22Rv1 (cell line): Measurements from ENCODE around the gene ST13.

Experiments used
- CTCF ChIP-seq: fragments of 450-650 bp; IDR thresholded peaks from 2 replicates; pipeline ENCODE4 v1.5.1; 2017; ENCODE audit warnings: mild to moderate bottlenecking
- ZFX ChIP-seq: fragments of 450-650 bp; IDR thresholded peaks from 2 replicates; pipeline ENCODE4 v1.6.1; 2017; ENCODE audit warnings: antibody characterized with exemption, borderline replicate concordance

GRCh38 chr22:40791241-40791640 lies 65.2 kb downstream of the ST13 start:
- TF ChIP-seq CTCF: no peak
- TF ChIP-seq ZFX: no peak
